K562 (cell line): ENCODE data around the gene CCDC141. TPM values are rescaled to one million over a fixed set of nuclear protein-coding genes. Genes with fewer than 3 reads are reported as not detected.

Experiments
- ATAC-seq: fragments of 200-7000 bp; cut with Tn5 transposase; 3 replicates; pipeline ENCODE4 v1.9.1; 2020; ENCODE audit warnings: moderate library complexity
- BruUV-seq: library from RNA; stranded (reverse); fragments of 400-500 nt; replicated peaks from 2 replicates; lab custom pipeline; 2021; lab: Mats Ljungman, UMichigan
- CTCF ChIA-PET: fragments of 300-600 bp; formaldehyde crosslinking; extraction: SDS; loops from one replicate; lab custom pipeline; 2021; ENCODE audit warnings: low intra/inter-chr PET ratio; lab: Yijun Ruan, JAX
- POLR2A ChIA-PET: fragments of 300-600, 350-650 bp; sonication (Branson Sonifier 250); formaldehyde crosslinking; extraction: SDS; loops from one replicate; lab custom pipeline; 2021; ENCODE audit warnings: antibody characterized with exemption, inconsistent platforms; lab: Yijun Ruan, JAX
- DNase-seq, 4 experiments: peaks; one replicate each; pipeline versions ENCODE4 v3.0.0 to v3.0.0-alpha.2; 2011 to 2018; ENCODE audit warnings: low spot score in 3 of 4, mixed read lengths in 3 of 4; ENCODE audit errors: extremely low read depth in 1 of 4
- FAIRE-seq: peaks from 2 replicates; lab custom pipeline; 2011; peaks lifted over from hg19 to GRCh38; lab: Jason Lieb, UNC
- H2AFZ ChIP-seq: 2 replicates; pipeline ENCODE4 v1.6.0; 2011; ENCODE audit warnings: low read depth, low read length, control low read depth, inconsistent platforms
- H3K27ac ChIP-seq: fragments of 200-600 bp; 3 replicates; pipeline ENCODE4 v1.8.0; 2011; ENCODE audit warnings: low read depth, mild to moderate bottlenecking, control low read depth, inconsistent platforms, low read length, moderate library complexity, mixed read lengths; ENCODE audit errors: extremely low read depth
- H3K27me3 ChIP-seq, 2 experiments: fragments of 300-600 bp in 1 of 2; 2 replicates in 1 of 2; 3 replicates in 1 of 2; pipeline versions ENCODE4 v1.6.0 to v1.8.0; 2011; ENCODE audit warnings: inconsistent platforms in 2 of 2, low read length in 2 of 2, mild to moderate bottlenecking in 1 of 2, mixed read lengths in 1 of 2, moderate library complexity in 1 of 2; ENCODE audit not compliant: control insufficient read depth in 2 of 2, insufficient read depth in 2 of 2
- H3K36me3 ChIP-seq: fragments of 300-600 bp; 3 replicates; pipeline ENCODE4 v1.8.0; 2011; ENCODE audit warnings: mild to moderate bottlenecking, low read length, inconsistent platforms; ENCODE audit not compliant: control insufficient read depth, insufficient read depth
- H3K4me1 ChIP-seq, 2 experiments: fragments of 200-600 bp in 1 of 2; replicated peaks in 1 of 2; 2 replicates in 1 of 2; 3 replicates in 1 of 2; pipeline versions ENCODE4 v1.5.1 to v1.8.0; 2011; ENCODE audit warnings: inconsistent platforms in 2 of 2, low read length in 2 of 2, mild to moderate bottlenecking in 1 of 2, mixed read lengths in 1 of 2, moderate library complexity in 1 of 2; ENCODE audit not compliant: control insufficient read depth in 2 of 2, insufficient read depth in 2 of 2
- H3K4me2 ChIP-seq: 2 replicates; pipeline ENCODE4 v1.6.1; 2011; ENCODE audit warnings: low read length, control low read depth, inconsistent platforms, mixed read lengths; ENCODE audit not compliant: insufficient read depth
- H3K4me3 ChIP-seq: fragments of 200-600 bp; sonication (generic), shearing (Covaris generic); 2 replicates; pipeline ENCODE4 v1.5.1; 2016; ENCODE audit warnings: control low read depth, inconsistent platforms
- H3K79me2 ChIP-seq: fragments of 200-600 bp; 3 replicates; pipeline ENCODE4 v1.8.0; 2011; ENCODE audit warnings: low read length, inconsistent platforms; ENCODE audit not compliant: control insufficient read depth, insufficient read depth
- H3K9ac ChIP-seq, 2 experiments: 2 replicates each; pipeline versions ENCODE4 v1.6.0 to v1.6.1; 2011; ENCODE audit warnings: low read depth in 2 of 2, low read length in 2 of 2, control low read depth in 1 of 2, inconsistent platforms in 1 of 2, mild to moderate bottlenecking in 1 of 2, mixed read lengths in 1 of 2; ENCODE audit not compliant: insufficient read depth in 1 of 2
- H3K9me1 ChIP-seq: one replicate; pipeline ENCODE4 v1.6.0; 2011; ENCODE audit warnings: inconsistent platforms, mild to moderate bottlenecking, low read length, moderate library complexity; ENCODE audit not compliant: control insufficient read depth, insufficient read depth
- H3K9me3 ChIP-seq: replicated peaks from 2 replicates; pipeline ENCODE4 v1.5.1; 2011; ENCODE audit warnings: low read depth, low read length, inconsistent platforms; ENCODE audit not compliant: control insufficient read depth, insufficient read depth
- H4K20me1 ChIP-seq: replicated peaks from 2 replicates; pipeline ENCODE4 v1.6.1; 2011; ENCODE audit warnings: low read length, inconsistent platforms, mixed read lengths; ENCODE audit not compliant: control insufficient read depth, insufficient read depth
- BACH1 ChIP-seq: fragments of 200-800 bp; sonication (Bioruptor generic); IDR thresholded peaks from 2 replicates; pipeline ENCODE4 v1.6.1; 2016; ENCODE audit warnings: missing genetic modification characterization, missing compliant biosample characterization
- CBX2 ChIP-seq: fragments of 200-600 bp; sonication (generic); IDR thresholded peaks from one replicate; pipeline ENCODE4 v1.6.1; 2012; ENCODE audit warnings: mild to moderate bottlenecking, low read length, inconsistent platforms; ENCODE audit not compliant: insufficient read depth, poor library complexity, severe bottlenecking
- CHD7 ChIP-seq: fragments of 200-600 bp; sonication (generic); IDR thresholded peaks from one replicate; pipeline ENCODE4 v1.6.1; 2012; ENCODE audit warnings: mild to moderate bottlenecking, low read depth, low read length, inconsistent platforms
- HLTF ChIP-seq: fragments of 450-650 bp; IDR thresholded peaks from 2 replicates; pipeline ENCODE4 v1.6.1; 2016
- NUFIP1 ChIP-seq: fragments of 450-650 bp; IDR thresholded peaks from 2 replicates; pipeline ENCODE4 v1.6.1; 2018; ENCODE audit not compliant: partially characterized antibody
- SNIP1 ChIP-seq: fragments of 450-650 bp; IDR thresholded peaks from 2 replicates; pipeline ENCODE4 v1.7.1; 2017; ENCODE audit warnings: low read depth, mild to moderate bottlenecking
- ZNF175 ChIP-seq: fragments of 200-800 bp; sonication (Bioruptor generic); IDR thresholded peaks from 2 replicates; pipeline ENCODE4 v1.6.1; 2016; ENCODE audit warnings: low read depth, mild to moderate bottlenecking, missing genetic modification characterization, missing compliant biosample characterization
- WGBS: fragments of 100-300 bp; shearing (Covaris generic); methylation state at CpG from one replicate; pipeline ENCODE4 v1.1.6; 2016; ENCODE audit warnings: low coverage, mixed read lengths; ENCODE audit not compliant: insufficient coverage; ENCODE audit errors: missing lambda C conversion rate; 5-methylcytosine and 5-hydroxymethylcytosine counted together
- in situ Hi-C: fragments of 300-500 bp; cut with MboI; formaldehyde crosslinking; loops from 4 replicates; pipeline ENCODE4 v1.15.0; 2018; ENCODE audit warnings: inconsistent platforms, mixed read lengths
- intact Hi-C: fragments of 100-400 bp; cut with micrococcal nuclease; formaldehyde crosslinking; loops from 2 replicates; pipeline ENCODE4 v1.14.2; 2022
- polyA plus RNA-seq, 8 experiments: library from polyadenylated mRNA; depleted of rRNA in 4 of 8; stranded (reverse) in 5 of 8; unstranded in 3 of 8; fragments of >200 nt; fragmentation: Nextera tagmentation in 2 of 8; fragmentation: Illumina TruSeq in 1 of 8; extraction: Ambion mirVana in 2 of 8; extraction: Trizol in 1 of 8; gene quantifications; 2 replicates each; pipeline versions ENCODE4 v1.2.1 to v1.2.3, GENCODE V29; 2011 to 2014; ENCODE audit warnings: inconsistent platforms in 1 of 8, missing spikeins in 1 of 8
- total RNA-seq, 7 experiments: library from RNA; depleted of rRNA in 6 of 7; stranded (reverse); fragments of >200 nt in 6 of 7; fragmentation: Illumina TruSeq in 2 of 7; extraction: Trizol in 2 of 7; gene quantifications; 2 replicates each; pipeline versions ENCODE4 v1.2.1 to v1.2.3, GENCODE V29; 2011 to 2021; ENCODE audit warnings: low replicate concordance in 1 of 7
- TF ChIP-seq, protein P1 (sequence below): sonication (generic); formaldehyde crosslinking; IDR thresholded peaks from 2 replicates; pipeline ENCODE4 v1.8.1; 2023; ENCODE audit warnings: mild to moderate bottlenecking, missing genetic modification reagents

Gene CCDC141
- total and polyA plus RNA-seq, 9 of the 15 experiments (the other 6 are each of a cell fraction or from before 2014, with no cell fraction given), result 0.09 TPM; not detected in 8

- H3K9me3 ChIP-seq, result no peaks in the 10 kb centered on the region
- H4K20me1 ChIP-seq, result no peaks in the 10 kb centered on the region
- H3K79me2 ChIP-seq, result no peaks in the 10 kb centered on the region
- CTCF ChIA-PET, result no interaction called here
- no peaks in the 10 kb centered on the region for H3K9me1 ChIP-seq
- no peak overlapping the region for H3K4me2 ChIP-seq
- FAIRE-seq, result no peak
- H3K27me3 ChIP-seq, result no peaks in the 10 kb centered on the region
- H2AFZ ChIP-seq, result no peak overlapping the region
- H3K4me1 ChIP-seq, result no peaks in the 10 kb centered on the region
- no peak for DNase-seq
- no peak overlapping the region for H3K4me3 ChIP-seq
- in situ Hi-C loops (no loop called here), intact Hi-C loops (no loop called here)
- 0% methylated on average over 1 of the region's 1 CpG for WGBS
- no peak for ATAC-seq
- no peaks in the 10 kb centered on the region for H3K36me3 ChIP-seq
- POLR2A ChIA-PET, result no interaction called here
- no peak overlapping the region for H3K27ac ChIP-seq
- H3K9ac ChIP-seq, result no peak overlapping the region
- no TSS peak for BruUV-seq
- TF ChIP-seq CHD7, result no peak
- no peak for TF ChIP-seq NUFIP1
- TF ChIP-seq ZNF175, result no peak
- TF ChIP-seq SNIP1, result no peak
- TF ChIP-seq CBX2, result no peak
- no peak for TF ChIP-seq HLTF
- no peak for TF ChIP-seq BACH1 (tag)
- TF ChIP-seq, protein P1, sequence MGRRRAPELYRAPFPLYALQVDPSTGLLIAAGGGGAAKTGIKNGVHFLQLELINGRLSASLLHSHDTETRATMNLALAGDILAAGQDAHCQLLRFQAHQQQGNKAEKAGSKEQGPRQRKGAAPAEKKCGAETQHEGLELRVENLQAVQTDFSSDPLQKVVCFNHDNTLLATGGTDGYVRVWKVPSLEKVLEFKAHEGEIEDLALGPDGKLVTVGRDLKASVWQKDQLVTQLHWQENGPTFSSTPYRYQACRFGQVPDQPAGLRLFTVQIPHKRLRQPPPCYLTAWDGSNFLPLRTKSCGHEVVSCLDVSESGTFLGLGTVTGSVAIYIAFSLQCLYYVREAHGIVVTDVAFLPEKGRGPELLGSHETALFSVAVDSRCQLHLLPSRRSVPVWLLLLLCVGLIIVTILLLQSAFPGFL (CRISPR knock-in tag), result no peak
Measured at GRCh38 chr2:178881075-178881474, 168.9 kb downstream of the CCDC141 start.
